ENCODE results near the gene DCUN1D3. TPM values are rescaled to one million over a fixed set of nuclear protein-coding genes. Genes with fewer than 3 reads are reported as not detected.

Gene DCUN1D3
- total and polyA plus RNA-seq, 3 donors from 2014 or later: 15.2 to 19.5 (median 16.5) TPM

DNA sequence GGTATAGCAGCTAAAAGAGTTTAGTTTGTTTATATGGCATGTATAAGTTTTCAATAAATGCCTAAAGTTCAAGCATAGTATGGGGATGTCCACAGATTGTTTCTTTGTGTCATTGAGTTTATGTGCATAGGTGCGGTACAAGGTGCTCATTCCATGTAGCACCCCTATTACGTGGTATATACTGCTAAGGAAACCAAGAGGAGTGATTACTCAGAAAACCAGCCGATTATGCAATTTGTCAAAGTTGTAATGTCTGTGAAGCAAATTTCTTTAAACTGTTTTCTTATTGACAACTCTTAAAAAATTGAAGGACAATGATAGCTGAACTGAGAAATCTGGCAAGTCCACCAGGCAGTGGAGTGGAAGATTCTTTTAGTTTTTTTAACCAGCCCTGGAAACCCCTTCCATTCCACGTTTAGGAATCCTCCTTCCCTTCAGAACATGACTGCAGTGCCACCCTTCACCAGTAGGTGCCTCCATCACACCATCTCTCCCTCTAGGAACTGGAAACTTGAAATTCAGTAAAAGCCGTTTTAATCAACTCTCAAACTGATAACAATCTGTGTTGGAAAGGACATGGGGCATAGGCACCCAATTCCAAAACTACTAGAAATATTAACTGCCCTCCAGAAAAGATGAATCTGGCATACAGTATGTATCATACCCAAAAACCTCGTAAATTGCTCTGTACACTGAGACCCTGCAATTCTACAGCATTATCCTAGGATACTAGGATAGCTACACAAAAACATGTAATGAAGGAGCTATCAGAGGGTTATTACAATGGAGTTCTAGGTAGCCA, 50.4 kb downstream of the DCUN1D3 start:
- peak; percentile 82 for DNase-seq
- H3K4me3 ChIP-seq: no peak overlapping the region
- H3K27ac ChIP-seq: peak overlapping the region; percentile 68 to 76
- 53 to 56% methylated on average over 6 of the region's 6 CpGs for WGBS, 2 donors
- intact Hi-C loops (cut with DNase I; ENCODE audit: low total_unique reads): loop anchor here (10.0 kb wide), 2 partner anchors 55 to 235 kb away; partner anchors contain the start of genes DCUN1D3 and LYRM1
- peaks cover 39% of the 10 kb centered on the region for H3K4me1 ChIP-seq
- no peaks in the 10 kb centered on the region for H3K36me3 ChIP-seq (ENCODE audit: low read depth, missing control alignments)
- TF ChIP-seq CTCF (IDR thresholded peaks at IDR 0.05) (peak; percentile 86 to 96 (median 93)), POLR2A (IDR thresholded peaks at IDR 0.05) (no peak)
- no peaks in the 10 kb centered on the region for H3K27me3 ChIP-seq
- H3K9me3 ChIP-seq: no peaks in the 10 kb centered on the region

GRCh38 chr16:20847550-20847949, 52.6 kb downstream of the DCUN1D3 start:
- H3K36me3 ChIP-seq (ENCODE audit: low read depth, missing control alignments): no peaks in the 10 kb centered on the region

DNA sequence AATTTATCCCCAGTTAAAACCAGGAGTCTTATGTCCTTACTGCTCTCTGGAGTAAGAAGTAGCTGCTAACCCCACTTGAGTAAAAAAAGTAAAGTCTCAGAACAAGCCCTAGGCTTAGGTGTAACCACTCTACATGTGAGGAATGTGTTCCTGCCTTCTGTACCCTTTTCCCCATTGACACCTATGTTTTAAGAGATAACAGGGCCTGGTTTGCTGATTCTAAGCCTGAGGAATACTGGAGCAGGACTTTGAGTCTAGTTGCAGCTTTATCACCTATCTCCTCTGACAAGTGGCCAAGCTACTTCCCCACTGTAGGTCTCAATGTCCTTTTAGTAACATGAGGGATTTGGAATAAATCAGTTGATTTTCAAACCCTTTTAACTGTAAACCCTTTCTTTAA, 53.6 kb downstream of the DCUN1D3 start:
- no peak for TF ChIP-seq POLR2A (IDR thresholded peaks at IDR 0.05)
- TF ChIP-seq CTCF (IDR thresholded peaks at IDR 0.05): no peak

More at GRCh38 chr16:20847550-20847949, 52.6 kb downstream of the DCUN1D3 start:
- no peaks in the 10 kb centered on the region for H3K27me3 ChIP-seq
- 92 to 98% methylated on average over 2 of the region's 2 CpGs for WGBS, 2 donors
- intact Hi-C loops (cut with DNase I; ENCODE audit: low total_unique reads): loop anchor here (10.0 kb wide), 1 partner anchor 237 kb away; no protein-coding TSS in a partner anchor
- TF ChIP-seq POLR2A (IDR thresholded peaks at IDR 0.05) (no peak), CTCF (IDR thresholded peaks at IDR 0.05) (no peak)
- H3K27ac ChIP-seq: no peak overlapping the region
- no peaks in the 10 kb centered on the region for H3K9me3 ChIP-seq
- peaks cover 27% of the 10 kb centered on the region for H3K4me1 ChIP-seq
- no peak overlapping the region for H3K4me3 ChIP-seq
- no peak for DNase-seq

DNA sequence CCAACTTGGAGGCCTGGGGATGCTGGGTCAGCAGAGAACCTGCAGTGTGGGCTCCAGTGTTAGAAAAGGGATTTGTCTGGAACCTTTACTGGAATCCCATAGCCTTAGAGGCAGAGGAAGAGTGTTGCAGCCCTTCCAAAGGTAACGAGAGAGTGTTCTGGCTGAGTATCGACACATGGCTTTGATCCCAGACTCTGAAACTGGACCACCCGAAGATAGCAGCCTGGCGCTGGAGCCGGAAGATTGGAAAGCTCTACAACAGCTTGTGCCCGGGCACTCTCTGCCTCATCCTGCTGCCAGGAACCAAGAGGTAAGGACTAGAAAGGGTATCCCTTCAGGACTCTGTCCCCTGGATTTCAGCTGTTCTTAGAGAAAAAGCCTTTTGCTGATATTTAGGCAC, 54.1 kb downstream of the DCUN1D3 start:
- intact Hi-C loops (cut with DNase I; ENCODE audit: low total_unique reads): loop anchor here (10.0 kb wide), 1 partner anchor 239 kb away; no protein-coding TSS in a partner anchor
- Histone ChIP-seq H3K27me3 (no peaks in the 10 kb centered on the region), H3K9me3 (no peaks in the 10 kb centered on the region), H3K4me1 (peaks cover 12% of the 10 kb centered on the region), H3K4me3 (no peak overlapping the region), H3K36me3 (ENCODE audit: low read depth, missing control alignments) (no peaks in the 10 kb centered on the region), H3K27ac (no peak overlapping the region)
- DNase-seq: no peak
- 74 to 93% methylated on average over 6 of the region's 6 CpGs for WGBS, 2 donors
- no peak for TF ChIP-seq CTCF (IDR thresholded peaks at IDR 0.05)
- no peak for TF ChIP-seq POLR2A (IDR thresholded peaks at IDR 0.05)

More for the DNA sequence above, 53.6 kb downstream of the DCUN1D3 start:
- H3K9me3 ChIP-seq: no peaks in the 10 kb centered on the region
- H3K27ac ChIP-seq: no peak overlapping the region
- DNase-seq: no peak
- H3K36me3 ChIP-seq (ENCODE audit: low read depth, missing control alignments): no peaks in the 10 kb centered on the region
- peaks cover 17% of the 10 kb centered on the region for H3K4me1 ChIP-seq
- intact Hi-C loops (cut with DNase I; ENCODE audit: low total_unique reads): loop anchor here (10.0 kb wide), 1 partner anchor 238 kb away; no protein-coding TSS in a partner anchor
- no peak overlapping the region for H3K4me3 ChIP-seq
- H3K27me3 ChIP-seq: no peaks in the 10 kb centered on the region

Data from testis (tissue), 3 donors.